ENCODE measurements around the gene OBSL1. TPM values are rescaled to one million over a fixed set of nuclear protein-coding genes. Genes with fewer than 3 reads are reported as not detected.

OBSL1 gene
- total and polyA plus RNA-seq, 2 donors (not counting 1 experiment from before 2014, with no cell fraction given): not detected

DNA sequence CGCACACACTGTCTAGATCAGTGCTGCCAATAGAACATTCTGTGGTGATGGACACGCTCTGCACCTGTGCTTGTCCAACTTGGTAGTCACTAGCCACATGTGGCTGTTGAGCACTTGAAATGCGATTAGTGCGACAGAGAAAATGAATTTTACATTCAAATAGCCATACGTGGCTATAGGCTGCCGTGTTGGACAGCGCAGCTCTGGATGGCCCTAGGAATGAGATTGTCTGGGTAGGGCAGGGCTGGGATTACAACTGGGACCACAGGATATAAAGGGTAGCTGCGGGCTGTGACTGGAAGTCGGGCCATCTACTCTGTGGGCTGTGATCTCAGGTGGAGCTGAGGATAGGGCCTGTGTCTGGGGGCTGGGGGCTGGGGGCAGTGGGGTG lies 51.8 kb downstream of the OBSL1 start:
- Histone ChIP-seq H3K9ac (ENCODE audit: low read length) (no peak overlapping the region), H3K27me3 (replicated peaks in 1 of 4; ENCODE audit: control extremely low read depth in 1 of 4, control insufficient read depth in 3 of 4, insufficient read depth in 4 of 4, low read length in 3 of 4) (peaks cover 1 to 83% (median 30%) of the 10 kb centered on the region in 4 experiments), H3K36me3 (replicated peaks in 1 of 2; ENCODE audit: control extremely low read depth in 1 of 2, control insufficient read depth in 1 of 2, extremely low read depth in 1 of 2, insufficient read depth in 2 of 2, low read length in 1 of 2) (no peaks in the 10 kb centered on the region), H3K27ac (ENCODE audit: low read length in 2 of 2) (no peak overlapping the region), H3K4me1 (ENCODE audit: control insufficient read depth in 2 of 2, insufficient read depth in 2 of 2, low read length in 2 of 2) (peaks cover 10 to 17% of the 10 kb centered on the region in 2 donors), H3K9me3 (ENCODE audit: control extremely low read depth in 1 of 3, control insufficient read depth in 2 of 3, insufficient read depth in 1 of 3, low read length in 2 of 3) (peaks cover 0 to 8% (median 0%) of the 10 kb centered on the region in 3 donors), H2AFZ (ENCODE audit: insufficient read depth, low read depth, low read length, poor library complexity, severe bottlenecking) (no peak overlapping the region), H3K4me3 (ENCODE audit: control extremely low read depth in 1 of 5, extremely low read depth in 1 of 5, insufficient read depth in 1 of 5, low read depth in 2 of 5, low read length in 4 of 5) (no peak overlapping the region), H4K20me1 (ENCODE audit: control insufficient read depth, insufficient read depth, low read length, poor library complexity, severe bottlenecking) (no peaks in the 10 kb centered on the region), H3K4me2 (replicated peaks; ENCODE audit: low read depth, low read length, poor library complexity, severe bottlenecking) (no peak overlapping the region), H3K79me2 (ENCODE audit: control insufficient read depth, insufficient read depth, low read length) (no peaks in the 10 kb centered on the region)
- no peak overlapping the region for H3K27ac Mint-ChIP-seq
- intact Hi-C loops (cut with micrococcal nuclease): no loop called here
- TF ChIP-seq EZH2 (IDR thresholded peaks at IDR 0.05; ENCODE audit: borderline replicate concordance, insufficient read depth, low read depth, low read length, poor library complexity, severe bottlenecking): no peak
- TF ChIP-seq, protein P1, sequence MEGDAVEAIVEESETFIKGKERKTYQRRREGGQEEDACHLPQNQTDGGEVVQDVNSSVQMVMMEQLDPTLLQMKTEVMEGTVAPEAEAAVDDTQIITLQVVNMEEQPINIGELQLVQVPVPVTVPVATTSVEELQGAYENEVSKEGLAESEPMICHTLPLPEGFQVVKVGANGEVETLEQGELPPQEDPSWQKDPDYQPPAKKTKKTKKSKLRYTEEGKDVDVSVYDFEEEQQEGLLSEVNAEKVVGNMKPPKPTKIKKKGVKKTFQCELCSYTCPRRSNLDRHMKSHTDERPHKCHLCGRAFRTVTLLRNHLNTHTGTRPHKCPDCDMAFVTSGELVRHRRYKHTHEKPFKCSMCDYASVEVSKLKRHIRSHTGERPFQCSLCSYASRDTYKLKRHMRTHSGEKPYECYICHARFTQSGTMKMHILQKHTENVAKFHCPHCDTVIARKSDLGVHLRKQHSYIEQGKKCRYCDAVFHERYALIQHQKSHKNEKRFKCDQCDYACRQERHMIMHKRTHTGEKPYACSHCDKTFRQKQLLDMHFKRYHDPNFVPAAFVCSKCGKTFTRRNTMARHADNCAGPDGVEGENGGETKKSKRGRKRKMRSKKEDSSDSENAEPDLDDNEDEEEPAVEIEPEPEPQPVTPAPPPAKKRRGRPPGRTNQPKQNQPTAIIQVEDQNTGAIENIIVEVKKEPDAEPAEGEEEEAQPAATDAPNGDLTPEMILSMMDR (IDR thresholded peaks at IDR 0.05): no peak
- ATAC-seq (ENCODE audit: low read depth) (no peak), DNase-seq (no peak)
- no peak overlapping the region for H3K4me3 Mint-ChIP-seq
- ChIA-PET CTCF (interaction anchor here (1.1 to 1.7 kb wide), 4 partner anchors 10 to 12 kb away, joined by 4 to 8 read pairs (median 4); no protein-coding TSS in a partner anchor), POLR2A (interaction anchor here (1.1 kb wide), 1 partner anchor 11 kb away, joined by 3 read pairs; no protein-coding TSS in a partner anchor)
- H3K27me3 Mint-ChIP-seq: peaks cover 69% of the 10 kb centered on the region
- H3K4me1 Mint-ChIP-seq: peaks cover 14% of the 10 kb centered on the region
- WGBS (ENCODE audit: insufficient coverage): 95% methylated on average over 8 of the region's 9 CpGs
- H3K9me3 Mint-ChIP-seq (ENCODE audit: insufficient read depth): no peaks in the 10 kb centered on the region

DNA sequence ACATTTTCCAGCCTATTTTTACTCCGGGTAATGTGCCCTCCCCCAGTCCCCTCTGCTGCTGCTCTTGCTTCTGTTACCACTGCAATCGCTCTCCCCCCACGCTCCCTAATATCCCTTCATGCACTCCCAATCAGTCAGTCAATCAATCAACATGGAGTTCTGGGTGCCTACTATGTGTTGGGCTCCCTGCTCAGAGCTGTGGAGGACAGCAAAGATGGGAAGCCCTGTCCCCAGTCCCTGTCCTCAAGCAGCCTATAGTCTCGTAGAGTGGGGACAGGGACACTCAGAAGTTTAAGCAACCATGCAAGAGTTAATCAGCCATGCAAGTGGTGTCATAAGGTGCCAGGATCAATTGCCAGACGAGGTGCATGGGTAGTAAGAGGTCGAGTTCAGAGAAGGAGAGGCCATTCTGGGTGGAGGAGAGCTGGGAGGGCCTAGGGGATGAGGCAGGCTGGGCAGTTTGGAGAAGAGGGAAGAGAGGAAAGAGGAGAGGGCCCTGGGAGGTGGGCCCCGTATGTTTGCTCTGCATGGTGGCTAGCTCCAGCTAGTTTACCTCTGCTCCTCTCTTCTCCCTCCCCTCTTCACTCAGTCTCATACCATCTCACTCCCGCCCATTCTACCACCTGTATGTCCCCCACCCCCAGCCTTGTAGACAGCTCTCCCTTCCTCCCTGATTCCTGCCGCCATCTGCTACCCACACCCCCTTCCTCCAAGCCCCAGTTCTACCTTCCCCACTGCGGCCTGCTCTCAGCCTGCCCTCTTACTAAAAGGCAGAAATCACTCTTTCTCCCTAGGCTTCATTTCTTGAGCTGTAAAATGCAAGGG lies 53.2 kb downstream of the OBSL1 start:
- ATAC-seq (ENCODE audit: low read depth) (no peak), DNase-seq (no peak)
- TF ChIP-seq, protein P1 (IDR thresholded peaks at IDR 0.05): no peak
- TF ChIP-seq EZH2 (IDR thresholded peaks at IDR 0.05; ENCODE audit: borderline replicate concordance, insufficient read depth, low read depth, low read length, poor library complexity, severe bottlenecking): no peak
- H3K9me3 Mint-ChIP-seq (ENCODE audit: insufficient read depth): no peaks in the 10 kb centered on the region
- H3K9me3 ChIP-seq (ENCODE audit: control extremely low read depth in 1 of 3, control insufficient read depth in 2 of 3, insufficient read depth in 1 of 3, low read length in 2 of 3): peaks cover 0 to 5% (median 0%) of the 10 kb centered on the region in 3 donors
- peaks cover 0 to 83% (median 20%) of the 10 kb centered on the region in 4 experiments for H3K27me3 ChIP-seq (replicated peaks in 1 of 4; ENCODE audit: control extremely low read depth in 1 of 4, control insufficient read depth in 3 of 4, insufficient read depth in 4 of 4, low read length in 3 of 4)
- peaks cover 68% of the 10 kb centered on the region for H3K27me3 Mint-ChIP-seq
- no peak overlapping the region for H3K27ac ChIP-seq (ENCODE audit: low read length in 2 of 2)
- H3K4me1 ChIP-seq (ENCODE audit: control insufficient read depth in 2 of 2, insufficient read depth in 2 of 2, low read length in 2 of 2): peaks cover 9 to 14% of the 10 kb centered on the region in 2 donors
- H3K4me3 Mint-ChIP-seq: no peak overlapping the region
- H3K4me3 ChIP-seq (ENCODE audit: control extremely low read depth in 1 of 5, extremely low read depth in 1 of 5, insufficient read depth in 1 of 5, low read depth in 2 of 5, low read length in 4 of 5): no peak overlapping the region
- H3K79me2 ChIP-seq (ENCODE audit: control insufficient read depth, insufficient read depth, low read length): no peaks in the 10 kb centered on the region
- intact Hi-C loops (cut with micrococcal nuclease): no loop called here
- H3K27ac Mint-ChIP-seq: no peak overlapping the region
- ChIA-PET POLR2A (no interaction called here), CTCF (interaction anchor here (0.8 kb wide), 1 partner anchor 12 kb away, joined by 4 read pairs; no protein-coding TSS in a partner anchor)
- no peaks in the 10 kb centered on the region for H3K36me3 ChIP-seq (replicated peaks in 1 of 2; ENCODE audit: control extremely low read depth in 1 of 2, control insufficient read depth in 1 of 2, extremely low read depth in 1 of 2, insufficient read depth in 2 of 2, low read length in 1 of 2)
- 75% methylated on average over 8 of the region's 10 CpGs for WGBS (ENCODE audit: insufficient coverage)
- no peak overlapping the region for H3K4me2 ChIP-seq (replicated peaks; ENCODE audit: low read depth, low read length, poor library complexity, severe bottlenecking)
- peaks cover 16% of the 10 kb centered on the region for H3K4me1 Mint-ChIP-seq
- no peak overlapping the region for H3K9ac ChIP-seq (ENCODE audit: low read length)
- no peak overlapping the region for H2AFZ ChIP-seq (ENCODE audit: insufficient read depth, low read depth, low read length, poor library complexity, severe bottlenecking)
- H4K20me1 ChIP-seq (ENCODE audit: control insufficient read depth, insufficient read depth, low read length, poor library complexity, severe bottlenecking): no peaks in the 10 kb centered on the region
